Measurements from ENCODE around the gene AK9.
"Not testable (repeated sequence)": the region's sequence is repeated elsewhere in the genome, so short reads cannot be mapped to it uniquely, and the experiment has no call there.

Gene AK9

GRCh38 chr6:109690737-109691621 is at the start of gene AK9, which contains the start of gene FIG4:
Gene AK9 (minus strand): TSS chr6:109691202. CDS start chr6:109675745, 15,457 bp downstream.
Gene FIG4 (plus strand): TSS chr6:109691296. CDS start chr6:109691436, 140 bp downstream.
- DNase-seq (ENCODE audit: low read depth): peak; percentile 71

GRCh38 chr6:109740787-109741186 is 49.8 kb upstream of the AK9 start:
- no peak for DNase-seq (ENCODE audit: low read depth)

GRCh38 chr6:109739686-109740085 is 48.7 kb upstream of the AK9 start:
- DNase-seq (ENCODE audit: low read depth): no peak

- DNase-seq (ENCODE audit: low read depth): no peak
Observed at GRCh38 chr6:109738667-109739066, 47.7 kb upstream of the AK9 start.

GRCh38 chr6:109738255-109738654 is 47.3 kb upstream of the AK9 start:
- no peak for DNase-seq (ENCODE audit: low read depth)

GRCh38 chr6:109736273-109737025 is 45.4 kb upstream of the AK9 start:
- DNase-seq (ENCODE audit: low read depth): no peak

GRCh38 chr6:109725250-109725649 is 34.2 kb upstream of the AK9 start:
- DNase-seq (ENCODE audit: low read depth): not testable (repeated sequence)

GRCh38 chr6:109722564-109723254 is 31.7 kb upstream of the AK9 start:
- no peak for DNase-seq (ENCODE audit: low read depth)

- DNase-seq (ENCODE audit: low read depth): no peak
Observed at GRCh38 chr6:109722011-109722410, 31.0 kb upstream of the AK9 start.

GRCh38 chr6:109720311-109720710 is 29.3 kb upstream of the AK9 start:
- no peak for DNase-seq (ENCODE audit: low read depth)

- no peak for DNase-seq (ENCODE audit: low read depth)
Observed at GRCh38 chr6:109718991-109719390, 28.0 kb upstream of the AK9 start.

GRCh38 chr6:109717971-109718370 is 27.0 kb upstream of the AK9 start:
- DNase-seq (ENCODE audit: low read depth): no peak

- DNase-seq (ENCODE audit: low read depth): no peak
Observed at GRCh38 chr6:109715616-109716015, 24.6 kb upstream of the AK9 start.

GRCh38 chr6:109714611-109715010 is 23.6 kb upstream of the AK9 start:
- DNase-seq (ENCODE audit: low read depth): no peak

- no peak for DNase-seq (ENCODE audit: low read depth)
Observed at GRCh38 chr6:109714166-109714565, 23.2 kb upstream of the AK9 start.

GRCh38 chr6:109713097-109713496 is 22.1 kb upstream of the AK9 start:
- DNase-seq (ENCODE audit: low read depth): no peak

- DNase-seq (ENCODE audit: low read depth): not testable (repeated sequence)
Observed at GRCh38 chr6:109708099-109708498, 17.1 kb upstream of the AK9 start.

GRCh38 chr6:109706513-109706912 is 15.5 kb upstream of the AK9 start:
- no peak for DNase-seq (ENCODE audit: low read depth)

GRCh38 chr6:109705258-109705657 is 14.3 kb upstream of the AK9 start:
- peak; percentile 78 for DNase-seq (ENCODE audit: low read depth)

GRCh38 chr6:109702791-109703190 is 11.8 kb upstream of the AK9 start:
- no peak for DNase-seq (ENCODE audit: low read depth)

- no peak for DNase-seq (ENCODE audit: low read depth)
Observed at GRCh38 chr6:109701774-109702173, 10.8 kb upstream of the AK9 start.

- DNase-seq (ENCODE audit: low read depth): no peak
Observed at GRCh38 chr6:109701221-109701620, 10.2 kb upstream of the AK9 start.
